HCT116 (cell line): Measurements from ENCODE around the gene BCAR3. TPM values are rescaled to one million over a fixed set of nuclear protein-coding genes. Genes with fewer than 3 reads are reported as not detected.
"Not testable (repeated sequence)": the region's sequence is repeated elsewhere in the genome, so short reads cannot be mapped to it uniquely, and the experiment has no call there.

ENCODE experiments used
- ATAC-seq: fragments of 200-7000 bp; cut with Tn5 transposase; 2 replicates; pipeline ENCODE4 v1.9.1; 2020; ENCODE audit warnings: mild to moderate bottlenecking, moderate library complexity
- BruUV-seq: library from RNA; stranded (reverse); fragments of 400-500 nt; replicated peaks from 2 replicates; lab custom pipeline; 2021; lab: Mats Ljungman, UMichigan
- CTCF ChIA-PET: fragments of 300-600 bp; sonication (Branson Sonifier 250); formaldehyde crosslinking; loops from one replicate; lab custom pipeline; 2021; ENCODE audit warnings: antibody characterized with exemption; lab: Charles Lee
- POLR2A ChIA-PET: fragments of 300-600, 350-600 bp; sonication (Branson Sonifier 250); formaldehyde crosslinking; loops from one replicate; lab custom pipeline; 2021; ENCODE audit warnings: antibody characterized with exemption; lab: Charles Lee
- RAD21 ChIA-PET, 2 experiments: fragments of 300-600 bp; sonication (Branson Sonifier 250); formaldehyde crosslinking; loops; one replicate each; lab custom pipeline; 2023; ENCODE audit warnings: low total read pairs in 2 of 2; ENCODE audit not compliant: uncharacterized antibody in 2 of 2, unreplicated experiment in 2 of 2, low non-redundant PET in 1 of 2; lab: Charles Lee
- DNase-seq: peaks from one replicate; pipeline ENCODE4 v3.0.0-alpha.2; 2010; ENCODE audit warnings: low read depth, low spot score
- H2AFZ ChIP-seq: fragments of 200-600 bp; shearing (Covaris generic), sonication (generic); 2 replicates; pipeline ENCODE4 v1.6.1; 2017; ENCODE audit warnings: low read depth, mixed run types, mixed read lengths, antibody characterized with exemption, low read length; ENCODE audit not compliant: poor library complexity, severe bottlenecking
- H3K27ac ChIP-seq: 2 replicates; pipeline ENCODE4 v1.5.1; 2012; ENCODE audit warnings: low read depth, low read length
- H3K27me3 ChIP-seq: fragments of 200-600 bp; sonication (generic); 2 replicates; pipeline ENCODE4 v1.6.1; 2016; ENCODE audit warnings: mixed run types, low read length, mixed read lengths; ENCODE audit not compliant: insufficient read depth
- H3K36me3 ChIP-seq, 2 experiments: fragments of 200-500 bp in 1 of 2; fragments of 200-600 bp in 1 of 2; sonication (Bioruptor generic) in 1 of 2; sonication (generic) in 1 of 2; 2 replicates each; pipeline versions ENCODE4 v1.5.1 to v1.6.1; 2014 to 2016; ENCODE audit warnings: low read length in 2 of 2, inconsistent platforms in 1 of 2, mixed read lengths in 1 of 2, mixed run types in 1 of 2; ENCODE audit not compliant: insufficient read depth in 2 of 2, control insufficient read depth in 1 of 2
- H3K4me1 ChIP-seq, 2 experiments: fragments of 200-600 bp in 1 of 2; sonication (generic) in 1 of 2; 2 replicates each; pipeline versions ENCODE4 v1.5.1 to v1.6.1; 2012 to 2017; ENCODE audit warnings: low read length in 2 of 2, inconsistent platforms in 1 of 2, mild to moderate bottlenecking in 1 of 2, mixed read lengths in 1 of 2, mixed run types in 1 of 2, moderate library complexity in 1 of 2; ENCODE audit not compliant: insufficient read depth in 2 of 2, control insufficient read depth in 1 of 2
- H3K4me2 ChIP-seq: fragments of 200-600 bp; sonication (generic); 2 replicates; pipeline ENCODE4 v1.6.1; 2017; ENCODE audit warnings: mixed run types, low read length, mixed read lengths
- H3K4me3 ChIP-seq, 2 experiments: fragments of 200-600 bp in 1 of 2; sonication (generic) in 1 of 2; replicated peaks in 1 of 2; 2 replicates each; pipeline ENCODE4 v1.5.1; 2011 to 2016; ENCODE audit warnings: low read length in 2 of 2, control low read depth in 1 of 2, low read depth in 1 of 2, mild to moderate bottlenecking in 1 of 2, mixed read lengths in 1 of 2, mixed run types in 1 of 2
- H3K79me2 ChIP-seq: fragments of 200-600 bp; sonication (generic); 2 replicates; pipeline ENCODE4 v1.6.1; 2017; ENCODE audit warnings: mild to moderate bottlenecking, mixed run types, low read length, moderate library complexity, mixed read lengths; ENCODE audit not compliant: insufficient read depth
- H3K9ac ChIP-seq: fragments of 200-600 bp; sonication (generic); 2 replicates; pipeline ENCODE4 v1.6.1; 2016; ENCODE audit warnings: low read length, mixed read lengths
- H3K9me2 ChIP-seq: fragments of 200-600 bp; sonication (generic), shearing (Covaris generic); 2 replicates; pipeline ENCODE4 v1.6.1; 2017; ENCODE audit warnings: mixed run types, mild to moderate bottlenecking, moderate library complexity; ENCODE audit not compliant: insufficient read depth
- H3K9me3 ChIP-seq, 2 experiments: fragments of 200-500 bp in 1 of 2; fragments of 200-600 bp in 1 of 2; sonication (Bioruptor generic) in 1 of 2; sonication (generic) in 1 of 2; 2 replicates each; pipeline ENCODE4 v1.6.1; 2014 to 2017; ENCODE audit warnings: low read length in 2 of 2, mixed read lengths in 2 of 2, inconsistent platforms in 1 of 2, low read depth in 1 of 2, mild to moderate bottlenecking in 1 of 2, mixed run types in 1 of 2, moderate library complexity in 1 of 2; ENCODE audit not compliant: control insufficient read depth in 1 of 2, insufficient read depth in 1 of 2
- H4K20me1 ChIP-seq: fragments of 200-600 bp; sonication (generic), shearing (Covaris generic); 2 replicates; pipeline ENCODE4 v1.6.1; 2017; ENCODE audit warnings: mixed run types, mild to moderate bottlenecking, moderate library complexity; ENCODE audit not compliant: insufficient read depth
- ATF3 ChIP-seq: IDR thresholded peaks from 2 replicates; pipeline ENCODE4 v1.6.1; 2012
- CBX3 ChIP-seq: IDR thresholded peaks from 2 replicates; pipeline ENCODE4 v1.6.1; 2012; ENCODE audit warnings: low read depth
- POLR2AphosphoS5 ChIP-seq: IDR thresholded peaks from 2 replicates; pipeline ENCODE4 v1.6.1; 2011; ENCODE audit warnings: mild to moderate bottlenecking, low read depth, low read length, moderate library complexity
- RAD21 ChIP-seq: IDR thresholded peaks from 2 replicates; pipeline ENCODE4 v1.6.1; 2012; ENCODE audit warnings: low read depth, mild to moderate bottlenecking
- intact Hi-C: fragments of 100-400 bp; cut with micrococcal nuclease; formaldehyde crosslinking; loops from 2 replicates; pipeline ENCODE4 v1.10.0; 2022
- total RNA-seq: library from RNA; stranded (reverse); gene quantifications from one replicate; pipeline ENCODE4 v1.2.1, GENCODE V29; 2021; ENCODE audit not compliant: unreplicated experiment

The BCAR3 gene
- total RNA-seq, 1 experiment from 2014 or later: 24.5 TPM

- POLR2A ChIA-PET: no interaction called here
- Histone ChIP-seq H4K20me1 (peaks cover 12% of the 10 kb centered on the region; the same call in 1 of the 2 replicates), H3K27me3 (no peaks in the 10 kb centered on the region), H3K4me2 (no peak overlapping the region), H3K4me3 (no peak overlapping the region), H3K9me2 (no peaks in the 10 kb centered on the region), H3K79me2 (peaks cover 97% of the 10 kb centered on the region), H3K9me3 (no peaks in the 10 kb centered on the region), H3K27ac (no peak overlapping the region), H3K9ac (no peak overlapping the region), H2AFZ (no peak overlapping the region), H3K36me3 (peaks cover 0 to 45% of the 10 kb centered on the region in 2 experiments; a peak in 2 of 4 replicates), H3K4me1 (peaks cover 28 to 73% of the 10 kb centered on the region in 2 experiments)
- TF ChIP-seq CBX3 (no peak), POLR2AphosphoS5 (no peak), ATF3 (no peak), RAD21 (no peak)
- no TSS peak for BruUV-seq
- ATAC-seq (no peak), DNase-seq (no peak)
- RAD21 ChIA-PET: no interaction called here
- intact Hi-C loops: no loop called here
- CTCF ChIA-PET: no interaction called here
Measured at GRCh38 chr1:93675271-93675670, 6.4 kb downstream of the BCAR3 start.

- RAD21 ChIA-PET: interaction anchor here in 1 of 2 experiments (1.0 kb wide), 1 partner anchor 140 kb away, joined by 3 read pairs; no protein-coding TSS in a partner anchor
- H3K9me3 ChIP-seq, H3K4me3 ChIP-seq, H3K9me2 ChIP-seq, BruUV-seq, POLR2A ChIA-PET, H3K27me3 ChIP-seq, intact Hi-C loops, DNase-seq, CTCF ChIA-PET, H3K27ac ChIP-seq, H2AFZ ChIP-seq, ATAC-seq, H3K9ac ChIP-seq, H3K4me2 ChIP-seq: not testable (repeated sequence)
- H4K20me1 ChIP-seq: peaks cover 15% of the 10 kb centered on the region; the same call in 1 of the 2 replicates
- peaks cover 0 to 50% of the 10 kb centered on the region in 2 experiments; a peak in 2 of 4 replicates for H3K36me3 ChIP-seq
- peaks cover 33 to 70% of the 10 kb centered on the region in 2 experiments for H3K4me1 ChIP-seq
- H3K79me2 ChIP-seq: peaks cover 97% of the 10 kb centered on the region
Measured at GRCh38 chr1:93674071-93674470, 7.6 kb downstream of the BCAR3 start.
